ENCODE data around the gene CD80.

CD80 gene

DNA sequence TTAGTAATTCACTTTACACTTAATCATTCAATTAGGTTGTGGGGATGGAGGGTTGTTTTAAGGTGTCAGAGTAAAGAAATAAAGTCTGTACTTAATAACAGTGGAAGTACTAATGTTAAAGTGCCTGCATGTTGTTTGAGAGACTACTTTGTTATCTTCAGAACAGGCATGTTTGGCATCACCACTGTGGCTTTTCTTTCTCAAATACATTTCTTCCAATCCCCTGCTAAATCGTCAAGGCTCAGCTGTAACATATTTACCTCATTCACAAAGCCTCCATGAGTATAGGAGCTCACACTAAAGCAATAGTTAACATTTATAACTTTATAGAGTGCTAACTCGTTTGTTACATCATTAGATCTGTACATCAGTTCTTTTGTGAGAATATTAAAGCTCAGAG, 58.5 kb downstream of the CD80 start:
- Histone ChIP-seq H3K4me1 (ENCODE audit: control insufficient read depth, low read length) (peaks cover 28% of the 10 kb centered on the region), H4K20me1 (ENCODE audit: control insufficient read depth, insufficient read depth, low read depth, low read length) (no peaks in the 10 kb centered on the region), H3K27me3 (ENCODE audit: control insufficient read depth, low read length) (no peaks in the 10 kb centered on the region), H3K36me3 (ENCODE audit: control insufficient read depth, low read length) (peaks cover 60% of the 10 kb centered on the region), H3K9me3 (ENCODE audit: control insufficient read depth, insufficient read depth, low read length) (no peaks in the 10 kb centered on the region), H3K27ac (ENCODE audit: low read depth, low read length) (no peak overlapping the region), H3F3A (ENCODE audit: control insufficient read depth, insufficient read depth) (no peaks in the 10 kb centered on the region), H3K9me2 (replicated peaks; ENCODE audit: control insufficient read depth, low read length) (no peaks in the 10 kb centered on the region), H3K79me2 (ENCODE audit: control insufficient read depth, low read length) (peaks cover 60% of the 10 kb centered on the region), H3K4me2 (ENCODE audit: low read length) (peak overlapping the region; percentile 83), H3K4me3 (ENCODE audit: low read length) (peak overlapping the region; percentile 92)
- TF ChIP-seq, protein P1, sequence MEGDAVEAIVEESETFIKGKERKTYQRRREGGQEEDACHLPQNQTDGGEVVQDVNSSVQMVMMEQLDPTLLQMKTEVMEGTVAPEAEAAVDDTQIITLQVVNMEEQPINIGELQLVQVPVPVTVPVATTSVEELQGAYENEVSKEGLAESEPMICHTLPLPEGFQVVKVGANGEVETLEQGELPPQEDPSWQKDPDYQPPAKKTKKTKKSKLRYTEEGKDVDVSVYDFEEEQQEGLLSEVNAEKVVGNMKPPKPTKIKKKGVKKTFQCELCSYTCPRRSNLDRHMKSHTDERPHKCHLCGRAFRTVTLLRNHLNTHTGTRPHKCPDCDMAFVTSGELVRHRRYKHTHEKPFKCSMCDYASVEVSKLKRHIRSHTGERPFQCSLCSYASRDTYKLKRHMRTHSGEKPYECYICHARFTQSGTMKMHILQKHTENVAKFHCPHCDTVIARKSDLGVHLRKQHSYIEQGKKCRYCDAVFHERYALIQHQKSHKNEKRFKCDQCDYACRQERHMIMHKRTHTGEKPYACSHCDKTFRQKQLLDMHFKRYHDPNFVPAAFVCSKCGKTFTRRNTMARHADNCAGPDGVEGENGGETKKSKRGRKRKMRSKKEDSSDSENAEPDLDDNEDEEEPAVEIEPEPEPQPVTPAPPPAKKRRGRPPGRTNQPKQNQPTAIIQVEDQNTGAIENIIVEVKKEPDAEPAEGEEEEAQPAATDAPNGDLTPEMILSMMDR (IDR thresholded peaks at IDR 0.05; ENCODE audit: low read depth, low read length, poor library complexity, severe bottlenecking): no peak
- no peak for TF ChIP-seq EZH2phosphoT487 (IDR thresholded peaks at IDR 0.05; ENCODE audit: borderline replicate concordance, low read length)

- Histone ChIP-seq H3F3A (ENCODE audit: control insufficient read depth, insufficient read depth) (no peaks in the 10 kb centered on the region), H3K36me3 (ENCODE audit: control insufficient read depth, low read length) (peaks cover 54% of the 10 kb centered on the region), H3K9me3 (ENCODE audit: control insufficient read depth, insufficient read depth, low read length) (no peaks in the 10 kb centered on the region), H3K4me1 (ENCODE audit: control insufficient read depth, low read length) (peaks cover 28% of the 10 kb centered on the region), H3K27me3 (ENCODE audit: control insufficient read depth, low read length) (no peaks in the 10 kb centered on the region), H3K79me2 (ENCODE audit: control insufficient read depth, low read length) (peaks cover 60% of the 10 kb centered on the region), H3K4me3 (ENCODE audit: low read length) (peak overlapping the region; percentile 92), H4K20me1 (ENCODE audit: control insufficient read depth, insufficient read depth, low read depth, low read length) (no peaks in the 10 kb centered on the region), H3K27ac (ENCODE audit: low read depth, low read length) (no peak overlapping the region), H3K9me2 (replicated peaks; ENCODE audit: control insufficient read depth, low read length) (no peaks in the 10 kb centered on the region), H3K4me2 (ENCODE audit: low read length) (peak overlapping the region; percentile 83)
- TF ChIP-seq, protein P1 (IDR thresholded peaks at IDR 0.05; ENCODE audit: low read depth, low read length, poor library complexity, severe bottlenecking): no peak
- no peak for TF ChIP-seq EZH2phosphoT487 (IDR thresholded peaks at IDR 0.05; ENCODE audit: borderline replicate concordance, low read length)
Observed at GRCh38 chr3:119500265-119500664, 59.1 kb downstream of the CD80 start.

- TF ChIP-seq, protein P1 (IDR thresholded peaks at IDR 0.05; ENCODE audit: low read depth, low read length, poor library complexity, severe bottlenecking): no peak
- TF ChIP-seq EZH2phosphoT487 (IDR thresholded peaks at IDR 0.05; ENCODE audit: borderline replicate concordance, low read length): no peak
- Histone ChIP-seq H3K27me3 (ENCODE audit: control insufficient read depth, low read length) (no peaks in the 10 kb centered on the region), H3K79me2 (ENCODE audit: control insufficient read depth, low read length) (peaks cover 52% of the 10 kb centered on the region)
Observed at GRCh38 chr3:119498186-119499011, 61.0 kb downstream of the CD80 start, which contains the start of gene TIMMDC1. TIMMDC1 (plus strand) TSS chr3:119498547; CDS start chr3:119498734, 187 bp downstream.

More at GRCh38 chr3:119498186-119499011, 61.0 kb downstream of the CD80 start, which contains the start of gene TIMMDC1:
- Histone ChIP-seq H3K9me3 (ENCODE audit: control insufficient read depth, insufficient read depth, low read length) (no peaks in the 10 kb centered on the region), H3K36me3 (ENCODE audit: control insufficient read depth, low read length) (peaks cover 36% of the 10 kb centered on the region), H3K27ac (ENCODE audit: low read depth, low read length) (peak within 1 kb of the TSS; percentile 46), H3K9me2 (replicated peaks; ENCODE audit: control insufficient read depth, low read length) (no peaks in the 10 kb centered on the region), H3K4me3 (ENCODE audit: low read length) (peak within 1 kb of the TSS; percentile 92), H3K4me1 (ENCODE audit: control insufficient read depth, low read length) (peaks cover 28% of the 10 kb centered on the region), H4K20me1 (ENCODE audit: control insufficient read depth, insufficient read depth, low read depth, low read length) (no peaks in the 10 kb centered on the region), H3K4me2 (ENCODE audit: low read length) (peak within 1 kb of the TSS; percentile 94), H3F3A (ENCODE audit: control insufficient read depth, insufficient read depth) (no peaks in the 10 kb centered on the region)

Data from DOHH2 (cell line).